Psoas muscle (tissue), 8 donors: Measurements from ENCODE around the gene PDCD1. TPM values are rescaled to one million over a fixed set of nuclear protein-coding genes. Genes with fewer than 3 reads are reported as not detected.

ENCODE experiments used
- ATAC-seq, 4 donors: fragments of 200-7000 bp; cut with Tn5 transposase; one replicate each; pipeline ENCODE4 v1.9.1; 2020; ENCODE audit warnings: moderate library complexity in 3 of 4, mild to moderate bottlenecking in 2 of 4
- DNase-seq, 2 donors: peaks; one replicate each; pipeline ENCODE4 v3.0.0-alpha.2; 2020
- H3K27ac ChIP-seq: fragments of 200-600 bp; one replicate; pipeline ENCODE4 v1.8.0; 2022
- H3K27me3 ChIP-seq, 3 donors: fragments of 200-600 bp in 1 of 3; one replicate each; pipeline versions ENCODE4 v1.6.1 to v1.8.0; 2013 to 2022; ENCODE audit warnings: low read length in 2 of 3, mild to moderate bottlenecking in 2 of 3, moderate library complexity in 1 of 3; ENCODE audit not compliant: insufficient read depth in 3 of 3
- H3K36me3 ChIP-seq, 2 donors: fragments of 200-600 bp in 1 of 2; one replicate each; pipeline versions ENCODE4 v1.6.1 to v1.8.0; 2013 to 2022; ENCODE audit warnings: low read depth in 1 of 2, mild to moderate bottlenecking in 1 of 2, moderate library complexity in 1 of 2; ENCODE audit not compliant: insufficient read depth in 1 of 2
- H3K4me1 ChIP-seq: fragments of 200-600 bp; one replicate; pipeline ENCODE4 v1.8.0; 2022
- H3K4me3 ChIP-seq: fragments of 200-600 bp; one replicate; pipeline ENCODE4 v1.8.0; 2022; ENCODE audit warnings: mild to moderate bottlenecking
- H3K9me3 ChIP-seq: fragments of 200-600 bp; one replicate; pipeline ENCODE4 v1.8.0; 2022
- CTCF ChIP-seq: fragments of 200-600 bp; IDR thresholded peaks from one replicate; pipeline ENCODE4 v1.8.0; 2022; ENCODE audit warnings: antibody characterized with exemption
- WGBS, 3 donors: extraction: QIAGEN DNeasy Blood & Tissue Kit; methylation state at CpG; one replicate each; pipeline versions ENCODE4 v1.1.6 to v1.1.7; 2013; 5-methylcytosine and 5-hydroxymethylcytosine counted together
- intact Hi-C, 2 donors: fragments of 100-400 bp; cut with DNase I; formaldehyde crosslinking; loops; one replicate each; pipeline versions ENCODE4 v1.11.0 to v1.14.2; 2022
- polyA plus RNA-seq, 3 donors: library from polyadenylated mRNA; stranded (reverse); fragments of 200-250 nt; gene quantifications; one replicate each; pipeline ENCODE4 v1.2.3, GENCODE V29; 2013
- total RNA-seq, 4 donors: library from RNA; stranded (reverse); fragmentation: NEBNext Ultra II Directional in 2 of 4; extraction: Animal tissue kit (Norgen Biotek cat#: 25700) in 2 of 4; gene quantifications; one replicate each; pipeline versions ENCODE4 v1.2.1 to v1.2.4, GENCODE V29; 2021 to 2023
- donor health status: healthy with polysubstance abuse.
- donor health status: DM: no; HTN: no; CAD: no; lungs with moderate emphysema.
- donor health status: Bipolar disorder and iron deficiency.
- donor health status: healthy.
- donor health status: DM: yes; HTN: yes; CAD: no.
- donor health status: DM: no; HTN: no; CAD: no.
- donor health status: DM: no; HTN: no; CAD: no.
- donor health status: DM: yes; HTN: yes; CAD: no.

Gene PDCD1
- total and polyA plus RNA-seq, 7 donors, result 0.03 to 0.30 (median 0.06) TPM; not detected in 2

GRCh38 chr2:241849616-241850543, 8.8 kb downstream of the PDCD1 start:
- intact Hi-C loops, result no loop called here
- Histone ChIP-seq H3K9me3 (no peaks in the 10 kb centered on the region), H3K36me3 (no peaks in the 10 kb centered on the region), H3K4me1 (no peaks in the 10 kb centered on the region), H3K27me3 (no peaks in the 10 kb centered on the region), H3K4me3 (no peak overlapping the region), H3K27ac (no peak overlapping the region)
- ATAC-seq, result no peak
- 91 to 98% (median 93%) methylated on average over 15 to 16 of the region's 16 CpGs for WGBS, 3 donors
- DNase-seq, result no peak
- TF ChIP-seq CTCF, result no peak

DNA sequence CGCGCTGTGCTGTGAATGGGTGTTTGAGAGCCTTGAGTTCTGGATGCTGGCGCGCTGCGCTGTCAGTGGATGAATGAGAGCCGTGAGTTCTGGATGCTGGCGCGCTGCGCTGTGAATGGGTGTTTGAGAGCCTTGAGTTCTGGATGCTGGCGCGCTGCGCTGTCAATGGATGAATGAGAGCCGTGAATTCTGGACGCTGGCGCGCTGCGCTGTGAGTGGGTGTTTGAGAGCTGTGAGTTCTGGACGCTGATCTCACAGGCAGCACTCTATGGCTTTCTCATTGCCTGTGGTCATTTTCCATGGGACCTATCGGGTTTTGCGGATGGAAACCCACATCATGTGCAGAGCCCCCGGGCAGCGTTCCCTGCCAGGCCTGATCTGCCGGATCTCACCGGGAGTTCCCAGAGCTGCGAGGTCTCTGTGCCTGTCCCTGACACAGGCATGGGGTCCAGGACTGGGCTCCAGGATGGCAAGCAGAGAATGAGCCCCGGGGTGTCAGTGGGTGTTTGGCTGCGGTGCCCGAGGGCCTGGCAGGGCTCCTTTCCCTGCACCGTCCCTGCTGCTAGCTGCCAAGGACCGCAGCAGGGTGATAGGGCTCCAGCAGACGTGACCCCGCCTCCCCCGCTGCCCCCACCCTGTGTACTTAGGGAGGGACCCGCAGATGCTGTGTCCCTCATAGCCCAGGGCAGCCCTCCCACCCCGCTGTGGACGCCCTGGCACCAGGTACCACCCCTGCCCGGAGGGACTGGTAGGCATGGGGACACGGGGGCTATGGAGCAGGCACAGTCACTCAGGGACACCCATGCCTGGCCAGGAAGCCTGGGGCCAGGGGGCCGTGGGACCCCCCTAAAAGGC, 9.7 kb downstream of the PDCD1 start:
- TF ChIP-seq CTCF, result no peak
- H3K4me1 ChIP-seq, result no peaks in the 10 kb centered on the region
- H3K9me3 ChIP-seq, result no peaks in the 10 kb centered on the region
- no peak overlapping the region for H3K27ac ChIP-seq
- H3K36me3 ChIP-seq, result no peaks in the 10 kb centered on the region
- no peaks in the 10 kb centered on the region for H3K27me3 ChIP-seq
- DNase-seq (no peak), ATAC-seq (no peak)
- intact Hi-C loops, result no loop called here
- 82 to 84% (median 83%) methylated on average over 39 of the region's 39 CpGs for WGBS, 3 donors
- H3K4me3 ChIP-seq, result no peak overlapping the region

GRCh38 chr2:241846406-241846805, 12.3 kb downstream of the PDCD1 start:
- Histone ChIP-seq H3K27ac (no peak overlapping the region), H3K4me3 (no peak overlapping the region), H3K36me3 (no peaks in the 10 kb centered on the region), H3K9me3 (no peaks in the 10 kb centered on the region), H3K27me3 (no peaks in the 10 kb centered on the region), H3K4me1 (no peaks in the 10 kb centered on the region)
- intact Hi-C loops, result no loop called here
- TF ChIP-seq CTCF, result no peak
- DNase-seq (no peak), ATAC-seq (no peak)
- WGBS, 3 donors, result 79 to 83% (median 82%) methylated on average over 22 of the region's 22 CpGs

- intact Hi-C loops, result no loop called here
- no peaks in the 10 kb centered on the region for H3K9me3 ChIP-seq
- TF ChIP-seq CTCF, result no peak
- H3K4me3 ChIP-seq, result peak overlapping the region; percentile 60
- H3K36me3 ChIP-seq, result no peaks in the 10 kb centered on the region
- WGBS, 3 donors, result 78 to 82% (median 80%) methylated on average over 37 of the region's 37 CpGs
- H3K27me3 ChIP-seq, result no peaks in the 10 kb centered on the region
- no peaks in the 10 kb centered on the region for H3K4me1 ChIP-seq
- H3K27ac ChIP-seq, result no peak overlapping the region
- ATAC-seq (no peak), DNase-seq (no peak)
Measured at GRCh38 chr2:241844831-241845578, 13.7 kb downstream of the PDCD1 start.
